GM12878 (cell line): Measurements from ENCODE around the gene CDH20. TPM values are rescaled to one million over a fixed set of nuclear protein-coding genes. Genes with fewer than 3 reads are reported as not detected.

Experiments
- ATAC-seq: fragments of 200-7000 bp; cut with Tn5 transposase; 3 replicates; pipeline ENCODE4 v1.9.1; 2020; ENCODE audit warnings: mild to moderate bottlenecking, moderate library complexity
- BruUV-seq: library from RNA; stranded (reverse); fragments of 400-500 nt; replicated peaks from 2 replicates; lab custom pipeline; 2021; lab: Mats Ljungman, UMichigan
- CTCF ChIA-PET: fragments of 300-600 bp; sonication (Branson Sonifier 250); formaldehyde crosslinking; extraction: SDS; loops from one replicate; lab custom pipeline; 2021; ENCODE audit warnings: inconsistent platforms; lab: Yijun Ruan, JAX
- POLR2A ChIA-PET: fragments of 350-600 bp; formaldehyde crosslinking; extraction: SDS; loops from one replicate; lab custom pipeline; 2021; ENCODE audit warnings: inconsistent platforms; lab: Charles Lee
- RAD21 ChIA-PET: fragments of 300-600 bp; sonication (Branson Sonifier 250); formaldehyde crosslinking; loops from one replicate; lab custom pipeline; 2023; ENCODE audit warnings: antibody characterized with exemption; ENCODE audit not compliant: unreplicated experiment; lab: Charles Lee
- SMC1A ChIA-PET: fragments of 300-600 bp; sonication (Branson Sonifier 250); formaldehyde crosslinking; loops from one replicate; lab custom pipeline; 2023; ENCODE audit not compliant: unreplicated experiment, uncharacterized antibody; lab: Charles Lee
- DNase-seq: peaks from one replicate; pipeline ENCODE4 v3.0.0-alpha.2; 2011; ENCODE audit warnings: low read depth, low spot score
- FAIRE-seq: peaks from 3 replicates; lab custom pipeline; 2011; peaks lifted over from hg19 to GRCh38; lab: Jason Lieb, UNC
- H2AFZ ChIP-seq: 2 replicates; pipeline ENCODE4 v1.6.0; 2011; ENCODE audit warnings: low read depth, low read length, control low read depth; ENCODE audit not compliant: control insufficient read depth
- H3K27ac ChIP-seq: 2 replicates; pipeline ENCODE4 v1.5.1; 2011; ENCODE audit warnings: control low read depth; ENCODE audit not compliant: control insufficient read depth, insufficient read depth
- H3K27me3 ChIP-seq, 2 experiments: replicated peaks in 1 of 2; 2 replicates each; pipeline versions ENCODE4 v1.6.0 to v1.6.1; 2011; ENCODE audit warnings: low read length in 1 of 2; ENCODE audit not compliant: control insufficient read depth in 2 of 2, insufficient read depth in 2 of 2
- H3K36me3 ChIP-seq, 2 experiments: 2 replicates each; pipeline ENCODE4 v1.5.1; 2011; ENCODE audit warnings: low read length in 1 of 2; ENCODE audit not compliant: control insufficient read depth in 2 of 2, insufficient read depth in 2 of 2
- H3K4me1 ChIP-seq: 2 replicates; pipeline ENCODE4 v1.6.1; 2011; ENCODE audit warnings: mild to moderate bottlenecking, low read length, moderate library complexity, mixed read lengths; ENCODE audit not compliant: control insufficient read depth, insufficient read depth
- H3K4me2 ChIP-seq: 2 replicates; pipeline ENCODE4 v1.6.0; 2011; ENCODE audit warnings: control low read depth; ENCODE audit not compliant: control insufficient read depth, insufficient read depth
- H3K4me3 ChIP-seq: fragments of 200-600 bp; sonication (generic); 2 replicates; pipeline ENCODE4 v1.5.1; 2016
- H3K79me2 ChIP-seq: 2 replicates; pipeline ENCODE4 v1.6.0; 2011; ENCODE audit warnings: low read length; ENCODE audit not compliant: control insufficient read depth, insufficient read depth
- H3K9ac ChIP-seq: 2 replicates; pipeline ENCODE4 v1.8.0; 2011; ENCODE audit warnings: low read length, control low read depth, mixed read lengths; ENCODE audit not compliant: control insufficient read depth, insufficient read depth
- H3K9me3 ChIP-seq: replicated peaks from 3 replicates; pipeline ENCODE4 v1.5.1; 2011; ENCODE audit warnings: mild to moderate bottlenecking, low read length; ENCODE audit not compliant: control insufficient read depth, insufficient read depth
- H4K20me1 ChIP-seq: 2 replicates; pipeline ENCODE4 v1.6.0; 2011; ENCODE audit not compliant: control insufficient read depth, insufficient read depth
- ASH2L ChIP-seq: fragments of 300-600, 200-600 bp; sonication (generic); IDR thresholded peaks from 2 replicates; pipeline ENCODE4 v1.6.1; 2017; ENCODE audit warnings: low read depth, mild to moderate bottlenecking, borderline replicate concordance
- CEBPB ChIP-seq, 2 experiments: fragments of 150-350 bp in 1 of 2; IDR thresholded peaks; 2 replicates each; pipeline ENCODE4 v1.6.1; 2012 to 2014; ENCODE audit warnings: low read depth in 2 of 2, low read length in 2 of 2, borderline replicate concordance in 1 of 2, inconsistent platforms in 1 of 2
- HDAC6 ChIP-seq: fragments of 200-600 bp; sonication (generic); IDR thresholded peaks from one replicate; pipeline ENCODE4 v1.8.0; 2017; ENCODE audit warnings: antibody characterized with exemption; ENCODE audit not compliant: unreplicated experiment
- SIX5 ChIP-seq: IDR thresholded peaks from 2 replicates; pipeline ENCODE4 v1.6.1; 2011; ENCODE audit warnings: mild to moderate bottlenecking, low read depth, low read length, moderate library complexity; ENCODE audit not compliant: severe bottlenecking
- WGBS: methylation state at CpG from one replicate; pipeline ENCODE4 v1.1.6; 2016; ENCODE audit warnings: low lambda C conversion rate; ENCODE audit not compliant: insufficient replicate concordance, insufficient coverage; ENCODE audit errors: missing lambda C conversion rate; 5-methylcytosine and 5-hydroxymethylcytosine counted together
- in situ Hi-C: fragments of 300-500 bp; cut with MboI; formaldehyde crosslinking; loops from 9 replicates; pipeline ENCODE4 v1.14.3; 2018; ENCODE audit warnings: mixed read lengths
- intact Hi-C: fragments of 100-400 bp; cut with micrococcal nuclease; formaldehyde crosslinking; loops from one replicate; pipeline ENCODE4 v1.14.2; 2022; ENCODE audit not compliant: unreplicated experiment
- polyA plus RNA-seq, 11 experiments: library from polyadenylated mRNA; depleted of rRNA in 4 of 11; unstranded in 6 of 11; stranded (reverse) in 5 of 11; fragments of >200 nt; fragmentation: Nextera tagmentation in 4 of 11; fragmentation: Illumina TruSeq in 1 of 11; extraction: Ambion mirVana in 4 of 11; extraction: Trizol in 1 of 11; gene quantifications; 1 replicate in 1 of 11; 2 replicates in 10 of 11; pipeline versions ENCODE4 v1.2.1 to v1.2.3, GENCODE V29; 2011 to 2016; ENCODE audit warnings: inconsistent platforms in 2 of 11, missing spikeins in 2 of 11, low read depth in 1 of 11
- total RNA-seq, 4 experiments: library from RNA; depleted of rRNA in 3 of 4; stranded (reverse); fragments of >200 nt in 3 of 4; fragmentation: Illumina TruSeq in 1 of 4; extraction: Trizol in 1 of 4; gene quantifications; 2 replicates each; pipeline versions ENCODE4 v1.2.1 to v1.2.3, GENCODE V29; 2013 to 2021
- TF ChIP-seq, protein P1 (sequence below): fragments of 450-650 bp; formaldehyde crosslinking; IDR thresholded peaks from 2 replicates; pipeline ENCODE4 v1.4.0; 2022; ENCODE audit warnings: mild to moderate bottlenecking, moderate library complexity

The CDH20 gene
- total and polyA plus RNA-seq, 10 of the 15 experiments (the other 5 are each of a cell fraction or from before 2014, with no cell fraction given), result not detected

DNA sequence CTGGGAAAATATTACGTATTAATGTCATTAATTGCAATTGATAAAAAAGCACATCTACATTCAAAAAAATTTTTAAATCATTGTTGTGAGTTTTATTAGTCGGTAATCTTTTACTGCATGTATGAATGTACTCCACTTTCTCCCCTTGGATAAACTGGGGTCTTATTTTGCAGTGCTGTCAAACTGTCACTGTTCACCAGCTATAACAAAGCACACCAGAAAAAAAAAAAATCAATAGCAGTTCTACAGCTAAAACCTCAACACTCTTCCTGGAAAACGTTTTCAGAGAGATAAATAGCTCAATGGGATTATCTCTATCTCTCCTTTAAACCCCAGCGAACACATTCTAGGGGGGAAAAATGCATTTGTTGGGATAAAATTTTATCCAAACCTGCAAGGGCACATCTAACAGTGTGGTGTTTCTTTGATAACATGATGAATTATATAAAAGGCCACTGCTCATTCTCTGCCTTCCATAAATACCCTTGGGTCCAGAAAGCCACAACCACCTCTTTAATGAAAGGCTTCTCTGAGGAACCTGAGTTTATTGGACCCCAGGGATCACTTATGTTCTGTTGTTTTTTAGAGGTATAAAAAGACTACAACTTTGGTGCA lies 219.9 kb downstream of the CDH20 start:
- no TSS peak for BruUV-seq
- no peak overlapping the region for H3K9ac ChIP-seq
- H4K20me1 ChIP-seq, result no peaks in the 10 kb centered on the region
- H3K4me1 ChIP-seq, result no peaks in the 10 kb centered on the region
- SMC1A ChIA-PET, result interaction anchor here (0.9 to 1.1 kb wide), 3 partner anchors 30 to 579 kb away, joined by 3 to 4 read pairs (median 3); no protein-coding TSS in a partner anchor
- CTCF ChIA-PET, result interaction anchor here (0.6 to 2.9 kb wide), 2 partner anchors 57 to 578 kb away, joined by 4 to 12 read pairs; no protein-coding TSS in a partner anchor
- no peak for DNase-seq
- no peak overlapping the region for H3K4me2 ChIP-seq
- H3K36me3 ChIP-seq, result no peaks in the 10 kb centered on the region
- in situ Hi-C loops (no loop called here), intact Hi-C loops (no loop called here)
- no peaks in the 10 kb centered on the region for H3K9me3 ChIP-seq
- RAD21 ChIA-PET, result no interaction called here
- no peak overlapping the region for H2AFZ ChIP-seq
- TF ChIP-seq CEBPB (IDR thresholded peaks at IDR 0.05; ENCODE audit: borderline replicate concordance in 1 of 2, low read depth in 2 of 2, low read length in 2 of 2), result no peak
- TF ChIP-seq, protein P1, sequence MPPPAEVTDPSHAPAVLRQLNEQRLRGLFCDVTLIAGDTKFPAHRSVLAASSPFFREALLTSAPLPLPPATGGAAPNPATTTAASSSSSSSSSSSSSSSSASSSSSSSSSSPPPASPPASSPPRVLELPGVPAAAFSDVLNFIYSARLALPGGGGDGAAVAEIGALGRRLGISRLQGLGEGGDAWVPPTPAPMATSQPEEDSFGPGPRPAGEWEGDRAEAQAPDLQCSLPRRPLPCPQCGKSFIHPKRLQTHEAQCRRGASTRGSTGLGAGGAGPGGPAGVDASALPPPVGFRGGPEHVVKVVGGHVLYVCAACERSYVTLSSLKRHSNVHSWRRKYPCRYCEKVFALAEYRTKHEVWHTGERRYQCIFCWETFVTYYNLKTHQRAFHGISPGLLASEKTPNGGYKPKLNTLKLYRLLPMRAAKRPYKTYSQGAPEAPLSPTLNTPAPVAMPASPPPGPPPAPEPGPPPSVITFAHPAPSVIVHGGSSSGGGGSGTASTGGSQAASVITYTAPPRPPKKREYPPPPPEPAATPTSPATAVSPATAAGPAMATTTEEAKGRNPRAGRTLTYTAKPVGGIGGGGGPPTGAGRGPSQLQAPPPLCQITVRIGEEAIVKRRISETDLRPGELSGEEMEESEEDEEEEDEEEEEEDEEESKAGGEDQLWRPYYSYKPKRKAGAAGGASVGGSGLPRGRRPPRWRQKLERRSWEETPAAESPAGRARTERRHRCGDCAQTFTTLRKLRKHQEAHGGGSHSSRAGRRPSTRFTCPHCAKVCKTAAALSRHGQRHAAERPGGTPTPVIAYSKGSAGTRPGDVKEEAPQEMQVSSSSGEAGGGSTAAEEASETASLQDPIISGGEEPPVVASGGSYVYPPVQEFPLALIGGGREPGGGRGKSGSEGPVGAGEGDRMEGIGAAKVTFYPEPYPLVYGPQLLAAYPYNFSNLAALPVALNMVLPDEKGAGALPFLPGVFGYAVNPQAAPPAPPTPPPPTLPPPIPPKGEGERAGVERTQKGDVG (CRISPR knock-in tag), result no peak
- no peak for TF ChIP-seq SIX5
- TF ChIP-seq ASH2L, result no peak
- no peak for TF ChIP-seq HDAC6
- POLR2A ChIA-PET, result no interaction called here
- no peaks in the 10 kb centered on the region for H3K27me3 ChIP-seq
- no peak overlapping the region for H3K27ac ChIP-seq
- H3K79me2 ChIP-seq, result no peaks in the 10 kb centered on the region
- 30% methylated on average over 4 of the region's 4 CpGs for WGBS
- no peak overlapping the region for H3K4me3 ChIP-seq
- no peak for ATAC-seq
- no peak for FAIRE-seq
